BLaER1 treated with 17β-estradiol and CSF1 and Interleukin-3, amounts not matched to agents 10 nM and 100 nM (cell line): ENCODE results near the gene MYADML2.
A peak's percentile ranks its signal among the peaks of the same experiment; 100 is the strongest.

Experiments used
- H3K27ac ChIP-seq, 11 experiments: shearing (Covaris generic); formaldehyde crosslinking; 2 replicates each; pipeline ENCODE4 v1.8.1; 2022
- H3K27me3 ChIP-seq, 11 experiments: shearing (Covaris generic); formaldehyde crosslinking; 2 replicates each; pipeline ENCODE4 v1.8.1; 2022
- H3K36me3 ChIP-seq, 11 experiments: shearing (Covaris generic); formaldehyde crosslinking; 2 replicates each; pipeline ENCODE4 v1.8.1; 2022
- H3K4me1 ChIP-seq, 10 experiments: shearing (Covaris generic); formaldehyde crosslinking; 2 replicates each; pipeline ENCODE4 v1.8.1; 2022
- H3K4me2 ChIP-seq, 11 experiments: shearing (Covaris generic); formaldehyde crosslinking; 2 replicates each; pipeline ENCODE4 v1.8.1; 2022
- H3K4me3 ChIP-seq, 10 experiments: shearing (Covaris generic); formaldehyde crosslinking; 2 replicates each; pipeline ENCODE4 v1.8.1; 2022
- H3K9ac ChIP-seq, 11 experiments: shearing (Covaris generic); formaldehyde crosslinking; 2 replicates each; pipeline ENCODE4 v1.8.1; 2022
- H3K9me3 ChIP-seq, 11 experiments: shearing (Covaris generic); formaldehyde crosslinking; replicated peaks in 1 of 11; 2 replicates each; pipeline ENCODE4 v1.8.1; 2022
- H4K20me1 ChIP-seq, 11 experiments: shearing (Covaris generic); formaldehyde crosslinking; 2 replicates each; pipeline ENCODE4 v1.8.1; 2022
- Cebpa-rat ChIP-seq, 11 experiments: shearing (Covaris generic); IDR thresholded peaks; 2 replicates each; pipeline ENCODE4 v1.8.1; 2022

Gene MYADML2

DNA sequence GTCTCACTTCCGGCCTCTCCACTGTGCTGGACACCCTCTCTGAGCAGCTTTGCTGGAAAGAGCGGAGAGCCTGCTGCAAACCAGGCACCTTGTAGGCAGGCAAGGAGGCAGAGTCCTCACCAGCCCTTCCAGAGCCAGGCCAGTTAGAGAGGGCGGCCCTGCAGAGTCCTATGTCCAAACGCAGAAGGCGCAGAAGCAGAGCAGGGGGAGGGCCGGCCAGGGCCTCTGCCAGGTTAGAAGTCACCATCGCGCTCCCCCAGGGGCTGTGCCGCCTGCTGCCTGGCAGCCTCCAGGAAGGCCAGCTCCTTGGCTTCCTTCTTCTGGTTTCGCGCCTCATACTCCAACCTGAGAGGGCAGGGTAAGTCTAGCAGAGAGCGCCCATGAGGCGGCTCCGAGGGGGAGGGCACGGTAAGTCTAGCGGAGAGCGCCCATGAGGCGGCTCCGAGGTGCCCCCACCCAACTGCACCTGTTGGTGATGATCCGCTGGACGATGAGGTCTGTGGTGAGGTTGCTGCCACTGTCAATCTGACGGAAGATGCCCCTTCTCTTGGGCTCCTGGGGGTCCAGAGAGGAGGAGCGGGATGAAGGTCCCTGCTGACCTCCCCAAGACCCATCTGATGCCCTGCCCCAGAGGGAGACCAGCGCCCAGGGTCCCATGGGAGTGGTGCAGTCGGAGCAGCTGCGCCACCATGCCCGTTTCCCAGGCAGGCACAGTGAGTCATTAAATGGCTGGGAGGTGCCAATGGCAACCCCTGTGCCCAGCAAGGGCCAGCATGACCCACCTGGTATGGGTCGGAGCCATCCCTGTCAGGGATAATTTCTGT, 42.2 kb downstream of the MYADML2 start:
- Histone ChIP-seq H3K9ac (peak overlapping the region in 2 of 11 experiments; percentile 4 to 41; a peak in 3 of 22 replicates), H3K27me3 (peaks cover 40 to 50% (median 46%) of the 10 kb centered on the region in 11 experiments), H3K27ac (no peak overlapping the region), H3K4me2 (peak overlapping the region; percentile 15 to 72 (median 64); a peak in 20 of 22 replicates), H3K4me1 (peaks cover 22 to 56% (median 41%) of the 10 kb centered on the region in 10 experiments; a peak in 19 of 20 replicates), H4K20me1 (peaks cover 14 to 100% (median 87%) of the 10 kb centered on the region in 11 experiments; a peak in 21 of 22 replicates), H3K9me3 (no peaks in the 10 kb centered on the region), H3K4me3 (no peak overlapping the region), H3K36me3 (peaks cover 39 to 87% (median 68%) of the 10 kb centered on the region in 11 experiments)
- TF ChIP-seq Cebpa-rat (IDR thresholded peaks at IDR 0.05) = no peak

DNA sequence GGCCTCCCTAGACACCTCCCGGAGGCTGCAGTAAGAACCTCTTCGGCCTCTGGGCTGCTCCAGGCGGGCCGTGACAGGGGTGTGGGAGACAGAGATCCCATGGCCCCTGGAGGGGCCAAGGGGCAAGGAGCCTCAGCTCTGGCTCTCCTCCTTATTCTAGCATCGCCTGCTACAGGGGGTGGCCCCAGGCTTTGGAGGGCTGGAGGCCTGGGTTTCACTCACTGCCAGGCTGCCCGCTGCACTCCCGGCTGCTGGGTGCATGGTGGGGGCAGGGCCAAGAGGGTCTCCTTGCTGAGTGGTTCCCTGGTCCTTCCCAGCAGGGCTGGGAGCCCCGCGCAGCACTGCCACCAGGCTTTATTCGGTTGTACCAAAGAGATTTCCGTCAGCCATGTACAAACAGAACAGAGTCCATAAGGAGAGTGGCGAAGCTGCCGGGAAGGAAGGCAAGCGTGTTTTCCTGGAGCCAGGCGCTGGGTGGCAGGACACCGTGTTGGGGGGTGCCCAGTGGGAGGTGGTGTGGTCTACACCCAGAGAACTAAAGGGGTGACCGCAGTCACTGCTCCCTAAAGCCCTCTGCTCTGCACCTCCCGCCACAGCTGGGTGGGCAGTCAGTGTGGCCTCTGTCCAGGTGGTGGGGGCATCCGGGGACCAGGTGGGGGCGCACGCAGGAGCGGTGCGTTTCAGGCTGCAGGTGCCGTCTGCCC, 43.0 kb downstream of the MYADML2 start:
- no peak for TF ChIP-seq Cebpa-rat (IDR thresholded peaks at IDR 0.05)
- Histone ChIP-seq H3K27me3 (peaks cover 40 to 52% (median 47%) of the 10 kb centered on the region in 11 experiments), H3K9me3 (no peaks in the 10 kb centered on the region), H3K9ac (no peak overlapping the region; a peak in 2 of 22 replicates), H3K4me2 (peak overlapping the region in 9 of 11 experiments; percentile 58 to 72 (median 67); a peak in 17 of 22 replicates), H4K20me1 (peaks cover 18 to 100% (median 87%) of the 10 kb centered on the region in 11 experiments; a peak in 21 of 22 replicates), H3K27ac (no peak overlapping the region), H3K4me1 (peaks cover 19 to 48% (median 33%) of the 10 kb centered on the region in 10 experiments; a peak in 19 of 20 replicates), H3K4me3 (no peak overlapping the region), H3K36me3 (peaks cover 46 to 88% (median 70%) of the 10 kb centered on the region in 11 experiments)

DNA sequence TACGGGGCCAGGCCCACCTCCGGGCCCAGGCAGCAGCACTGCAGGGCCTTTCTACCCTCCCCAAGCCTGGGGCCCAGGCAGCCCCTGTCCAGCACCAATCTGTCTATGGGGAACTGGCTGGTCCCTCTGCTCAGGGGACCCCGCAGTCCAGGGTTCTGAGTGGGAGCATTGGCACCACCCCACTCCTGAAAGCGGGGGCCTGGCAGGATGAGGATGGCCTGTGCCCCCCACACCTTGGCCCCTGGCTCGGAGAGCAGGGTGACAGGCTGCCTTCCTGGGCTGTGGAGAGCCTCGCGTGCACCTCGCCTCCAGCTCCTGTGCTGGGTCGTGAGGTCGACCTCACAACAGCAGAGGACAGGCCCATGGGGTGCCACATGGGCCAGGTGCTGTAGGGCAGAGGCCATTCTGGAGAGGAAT, 43.6 kb downstream of the MYADML2 start:
- Histone ChIP-seq H3K27ac (no peak overlapping the region), H3K36me3 (peaks cover 53 to 88% (median 71%) of the 10 kb centered on the region in 11 experiments), H3K9ac (no peak overlapping the region), H3K4me2 (0 out of 22 replicates have a peak overlapping the region, but pooled peaks of 1 of the 11 experiments have one; percentile 62), H3K4me3 (no peak overlapping the region), H3K27me3 (peaks cover 40 to 52% (median 47%) of the 10 kb centered on the region in 11 experiments), H4K20me1 (peaks cover 23 to 100% (median 89%) of the 10 kb centered on the region in 11 experiments; a peak in 21 of 22 replicates), H3K4me1 (peaks cover 19 to 49% (median 32%) of the 10 kb centered on the region in 10 experiments; a peak in 19 of 20 replicates), H3K9me3 (no peaks in the 10 kb centered on the region)
- no peak for TF ChIP-seq Cebpa-rat (IDR thresholded peaks at IDR 0.05)

DNA sequence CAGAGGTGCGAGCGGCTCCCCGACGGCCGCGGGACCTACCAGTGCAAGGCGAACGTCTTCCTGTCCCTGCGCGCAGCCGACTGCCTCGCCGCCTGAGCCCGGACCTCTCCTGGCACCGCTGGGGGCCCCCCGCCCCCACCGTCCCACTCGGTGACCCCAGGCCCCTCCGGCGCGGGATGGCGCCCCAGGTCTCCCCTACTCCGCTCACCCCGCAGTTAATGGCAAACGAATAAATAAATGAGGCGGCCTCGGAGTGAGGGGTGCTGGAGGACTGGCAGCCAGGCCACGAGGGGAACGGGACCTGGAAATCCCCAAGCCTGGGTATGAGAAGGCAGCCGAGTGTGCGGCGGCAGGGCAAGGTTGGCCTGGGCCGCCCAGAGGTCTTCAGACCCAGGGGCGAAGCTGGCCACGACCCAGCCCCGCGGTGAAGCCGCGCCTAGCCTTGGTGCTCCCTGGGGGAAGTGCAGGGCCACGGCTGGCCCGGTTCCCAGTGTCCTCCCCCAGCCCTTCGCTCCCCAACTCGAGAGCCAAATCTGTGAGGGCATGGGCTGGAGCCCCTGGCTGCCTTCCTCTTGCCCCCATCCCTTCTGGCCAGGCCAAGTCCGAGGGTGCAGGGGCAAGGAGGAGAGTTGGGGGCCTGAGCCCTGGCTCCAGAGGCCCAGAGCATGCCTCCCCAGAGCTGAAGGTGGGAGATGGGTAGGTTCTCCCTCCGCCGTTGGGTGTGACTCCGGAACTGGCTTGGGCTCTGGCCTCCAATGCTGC, 44.2 kb downstream of the MYADML2 start:
- Histone ChIP-seq H3K4me2 (peak overlapping the region in 8 of 11 experiments; percentile 4 to 67 (median 58); a peak in 13 of 22 replicates), H3K36me3 (peaks cover 58 to 88% (median 71%) of the 10 kb centered on the region in 11 experiments), H3K4me1 (peaks cover 19 to 47% (median 30%) of the 10 kb centered on the region in 10 experiments; a peak in 19 of 20 replicates), H4K20me1 (peaks cover 23 to 100% (median 89%) of the 10 kb centered on the region in 11 experiments; a peak in 21 of 22 replicates), H3K9me3 (no peaks in the 10 kb centered on the region), H3K9ac (peak overlapping the region in 1 of 11 experiments; percentile 20; a peak in 1 of 22 replicates), H3K27me3 (peaks cover 40 to 52% (median 47%) of the 10 kb centered on the region in 11 experiments), H3K4me3 (peak overlapping the region in 2 of 10 experiments; percentile 16 to 34; a peak in 2 of 20 replicates), H3K27ac (no peak overlapping the region)
- TF ChIP-seq Cebpa-rat (IDR thresholded peaks at IDR 0.05) = no peak

DNA sequence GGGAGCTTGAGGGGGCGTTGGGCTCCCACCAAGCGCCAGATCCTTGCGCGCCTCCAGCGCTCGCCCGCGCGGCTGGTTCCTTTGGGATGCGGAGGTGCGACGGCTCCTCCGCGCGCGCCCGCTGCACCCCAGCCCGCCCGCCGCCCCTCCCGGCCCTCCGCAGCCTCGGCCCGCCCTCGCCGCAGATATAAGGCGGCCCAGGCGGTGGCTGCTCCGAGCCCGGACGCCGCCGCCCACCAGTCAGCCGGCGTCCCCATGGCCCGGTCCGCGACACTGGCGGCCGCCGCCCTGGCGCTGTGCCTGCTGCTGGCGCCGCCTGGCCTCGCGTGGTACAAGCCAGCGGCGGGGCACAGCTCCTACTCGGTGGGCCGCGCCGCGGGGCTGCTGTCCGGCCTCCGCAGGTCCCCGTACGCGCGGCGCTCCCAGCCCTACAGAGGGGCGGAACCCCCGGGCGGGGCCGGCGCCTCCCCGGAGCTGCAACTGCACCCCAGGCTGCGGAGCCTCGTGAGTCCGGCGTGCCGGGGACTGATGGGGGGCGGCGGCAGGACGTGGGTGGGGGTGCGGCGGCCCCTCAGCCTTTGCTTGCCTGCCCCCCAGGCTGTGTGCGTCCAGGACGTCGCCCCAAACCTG, 44.9 kb downstream of the MYADML2 start, which contains the start of gene NPB:
Gene NPB, plus strand, starts transcription at position 216 of the 630 bp plus-strand sequence. Its CDS starts 40 bp downstream, at position 256.
- Histone ChIP-seq H4K20me1 (peaks cover 23 to 100% (median 89%) of the 10 kb centered on the region in 11 experiments; a peak in 21 of 22 replicates), H3K9me3 (no peaks in the 10 kb centered on the region), H3K4me3 (peak within 1 kb of the TSS in 4 of 10 experiments; percentile 12 to 47 (median 25); a peak in 3 of 20 replicates), H3K4me1 (peaks cover 17 to 40% (median 28%) of the 10 kb centered on the region in 10 experiments; a peak in 19 of 20 replicates), H3K9ac (peak within 1 kb of the TSS in 1 of 11 experiments; percentile 20; a peak in 1 of 22 replicates), H3K27ac (no peak within 1 kb of the TSS), H3K4me2 (peak within 1 kb of the TSS in 9 of 11 experiments; percentile 4 to 67 (median 55); a peak in 13 of 22 replicates), H3K27me3 (peaks cover 40 to 52% (median 47%) of the 10 kb centered on the region in 11 experiments), H3K36me3 (peaks cover 58 to 88% (median 72%) of the 10 kb centered on the region in 11 experiments)
- no peak for TF ChIP-seq Cebpa-rat (IDR thresholded peaks at IDR 0.05)

DNA sequence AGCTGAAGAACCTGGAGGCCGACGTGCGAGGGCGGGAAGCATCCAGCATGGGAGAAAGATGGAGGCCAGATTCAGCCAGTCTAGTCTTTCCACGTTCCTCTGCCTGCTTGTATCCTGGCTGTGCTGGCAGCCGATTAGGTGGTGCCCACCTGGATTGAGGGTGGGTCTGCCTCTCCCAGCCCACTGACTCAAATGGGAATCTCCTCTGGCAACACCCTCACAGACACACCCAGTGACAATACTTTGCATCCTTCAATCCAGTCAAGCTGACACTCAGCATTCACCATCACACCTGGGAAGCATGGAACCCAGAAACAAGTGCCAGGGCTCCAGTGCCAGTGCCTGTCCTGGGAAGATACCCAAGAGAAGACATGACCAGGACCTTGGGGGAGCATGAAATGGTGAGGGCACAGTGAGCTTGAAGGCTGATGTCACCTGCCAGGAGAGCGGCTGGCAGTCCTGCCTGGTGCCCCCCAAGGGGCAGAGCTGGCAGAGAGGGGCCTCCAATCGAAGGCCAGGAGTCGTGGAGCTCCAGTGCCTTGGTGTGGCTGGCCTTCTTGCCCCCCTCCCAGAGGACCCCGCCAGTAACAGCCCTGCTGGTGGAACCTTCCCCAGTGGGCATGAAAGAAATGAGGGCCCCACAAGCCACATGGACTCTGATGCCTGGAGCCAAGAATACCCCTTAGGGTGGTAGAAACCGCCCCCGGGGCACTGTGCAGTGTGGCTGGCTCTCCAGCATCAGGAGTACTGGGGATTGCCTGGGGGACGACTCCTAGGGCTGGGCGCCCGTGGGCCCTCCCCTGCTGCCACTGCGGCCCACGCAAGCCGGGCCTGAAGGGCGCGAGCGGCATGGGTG, 45.6 kb downstream of the MYADML2 start:
- no peak for TF ChIP-seq Cebpa-rat (IDR thresholded peaks at IDR 0.05)
- Histone ChIP-seq H3K27ac (no peak overlapping the region), H3K4me2 (peak overlapping the region in 2 of 11 experiments; percentile 67; a peak in 4 of 22 replicates), H3K4me3 (peak overlapping the region in 1 of 10 experiments; percentile 11; a peak in 1 of 20 replicates), H3K9ac (no peak overlapping the region), H4K20me1 (peaks cover 23 to 96% (median 88%) of the 10 kb centered on the region in 11 experiments; a peak in 21 of 22 replicates), H3K27me3 (peaks cover 40 to 52% (median 47%) of the 10 kb centered on the region in 11 experiments), H3K9me3 (no peaks in the 10 kb centered on the region), H3K4me1 (peaks cover 16 to 37% (median 28%) of the 10 kb centered on the region in 10 experiments; a peak in 19 of 20 replicates), H3K36me3 (peaks cover 59 to 88% (median 73%) of the 10 kb centered on the region in 11 experiments)
